ENCODE data around the gene A1CF. TPM values are rescaled to one million over a fixed set of nuclear protein-coding genes. Genes with fewer than 3 reads are reported as not detected.
A peak's percentile ranks its signal among the peaks of the same experiment; 100 is the strongest.

A1CF gene
- total RNA-seq, 6 experiments from 2014 or later, result 101 to 261 (median 171) TPM

DNA sequence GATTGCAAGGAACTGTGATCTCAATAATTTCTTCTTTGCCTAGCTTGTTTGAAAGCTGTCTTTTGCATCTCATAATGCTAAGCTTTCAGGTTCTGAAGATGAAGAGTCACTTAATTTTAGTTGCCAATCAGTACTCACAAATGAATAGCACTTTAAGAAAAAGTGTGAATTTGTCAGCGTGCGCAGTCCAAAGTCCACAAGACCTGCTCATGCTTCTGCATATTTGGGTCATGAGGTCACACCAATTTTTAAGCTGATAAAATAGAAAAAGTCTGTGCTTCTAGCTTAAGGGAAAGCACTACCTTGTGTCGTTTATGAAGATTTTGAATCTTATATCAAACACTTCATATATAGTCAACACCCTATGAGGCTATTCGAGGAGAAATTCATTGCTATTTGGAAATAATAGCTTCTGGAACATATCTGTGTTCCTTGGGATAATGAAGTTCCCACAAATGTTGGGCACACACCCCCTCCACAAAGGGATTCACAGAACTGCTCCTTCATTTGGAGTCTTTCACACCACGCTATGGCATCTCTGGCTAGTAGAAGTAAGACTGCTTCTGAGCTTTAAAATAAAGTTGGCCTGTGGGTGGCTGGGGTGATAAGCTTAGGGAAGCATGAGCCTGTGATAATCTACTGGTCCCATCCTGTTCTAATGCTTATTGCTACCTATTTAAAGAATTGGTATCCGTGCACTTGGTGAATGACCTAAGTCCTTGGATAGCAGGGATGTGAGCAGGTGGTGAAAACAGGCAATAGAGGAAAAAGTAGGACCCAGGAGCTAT is 33.3 kb downstream of the A1CF start:
- Histone ChIP-seq H3K27me3 (no peaks in the 10 kb centered on the region), H3K36me3 (peaks cover 0 to 4% (median 0%) of the 10 kb centered on the region in 4 donors), H3K4me3 (no peak overlapping the region), H3K27ac (peak overlapping the region in 1 of 3 donors; percentile 11), H3K9me3 (no peaks in the 10 kb centered on the region), H3K4me1 (peaks cover 0 to 45% (median 20%) of the 10 kb centered on the region in 4 donors)
- peak in 1 of 4 donors; percentile 14 for ATAC-seq
- intact Hi-C loops (cut with DNase I), result no loop called here
- DNase-seq, result no peak
- TF ChIP-seq, protein P1, sequence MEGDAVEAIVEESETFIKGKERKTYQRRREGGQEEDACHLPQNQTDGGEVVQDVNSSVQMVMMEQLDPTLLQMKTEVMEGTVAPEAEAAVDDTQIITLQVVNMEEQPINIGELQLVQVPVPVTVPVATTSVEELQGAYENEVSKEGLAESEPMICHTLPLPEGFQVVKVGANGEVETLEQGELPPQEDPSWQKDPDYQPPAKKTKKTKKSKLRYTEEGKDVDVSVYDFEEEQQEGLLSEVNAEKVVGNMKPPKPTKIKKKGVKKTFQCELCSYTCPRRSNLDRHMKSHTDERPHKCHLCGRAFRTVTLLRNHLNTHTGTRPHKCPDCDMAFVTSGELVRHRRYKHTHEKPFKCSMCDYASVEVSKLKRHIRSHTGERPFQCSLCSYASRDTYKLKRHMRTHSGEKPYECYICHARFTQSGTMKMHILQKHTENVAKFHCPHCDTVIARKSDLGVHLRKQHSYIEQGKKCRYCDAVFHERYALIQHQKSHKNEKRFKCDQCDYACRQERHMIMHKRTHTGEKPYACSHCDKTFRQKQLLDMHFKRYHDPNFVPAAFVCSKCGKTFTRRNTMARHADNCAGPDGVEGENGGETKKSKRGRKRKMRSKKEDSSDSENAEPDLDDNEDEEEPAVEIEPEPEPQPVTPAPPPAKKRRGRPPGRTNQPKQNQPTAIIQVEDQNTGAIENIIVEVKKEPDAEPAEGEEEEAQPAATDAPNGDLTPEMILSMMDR (IDR thresholded peaks at IDR 0.05), result no peak
- no peak for TF ChIP-seq POLR2A (IDR thresholded peaks at IDR 0.05)
- 52% methylated on average over 6 of the region's 6 CpGs for WGBS (ENCODE audit: insufficient coverage, low coverage, low lambda C conversion rate, missing lambda C conversion rate)

DNA sequence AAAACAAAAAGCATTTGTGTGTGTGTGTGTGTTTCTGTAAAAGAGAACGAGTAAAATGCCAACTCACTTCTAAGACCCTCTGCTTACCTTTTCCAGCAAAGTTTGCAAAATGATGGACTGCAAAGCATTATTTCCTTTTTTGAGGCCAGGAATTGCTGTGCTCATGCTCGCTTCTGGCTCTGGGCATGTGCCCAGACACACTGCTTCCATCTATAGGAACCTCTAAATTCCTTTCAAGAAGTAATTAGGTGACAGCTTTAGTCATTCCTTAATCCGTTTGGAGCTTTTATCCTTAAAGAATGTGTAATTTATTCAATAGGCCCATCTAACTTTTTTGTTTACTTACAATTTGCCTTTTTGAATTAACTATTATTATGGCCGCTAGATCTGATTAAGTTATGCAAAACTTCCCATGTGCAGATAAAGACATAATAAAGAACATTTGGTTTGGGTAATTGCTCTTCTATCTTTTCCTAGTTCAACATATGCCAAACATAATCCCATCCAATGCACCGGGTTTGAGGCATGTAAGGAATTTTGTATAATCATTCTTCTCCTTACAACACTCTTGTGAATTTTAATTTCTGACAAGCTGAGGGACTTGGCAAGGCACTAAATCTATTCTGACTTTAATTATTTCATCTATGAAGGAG is 34.7 kb downstream of the A1CF start:
- DNase-seq (no peak), ATAC-seq (no peak)
- no peaks in the 10 kb centered on the region for H3K27me3 ChIP-seq
- no peak for TF ChIP-seq POLR2A (IDR thresholded peaks at IDR 0.05)
- H3K4me1 ChIP-seq, result peaks cover 0 to 32% (median 14%) of the 10 kb centered on the region in 4 donors
- H3K27ac ChIP-seq, result no peak overlapping the region
- H3K9me3 ChIP-seq, result no peaks in the 10 kb centered on the region
- peaks cover 0 to 4% (median 0%) of the 10 kb centered on the region in 4 donors for H3K36me3 ChIP-seq
- intact Hi-C loops (cut with DNase I), result no loop called here
- no peak overlapping the region for H3K4me3 ChIP-seq
- WGBS (ENCODE audit: insufficient coverage, low coverage, low lambda C conversion rate, missing lambda C conversion rate), result 67% methylated on average over 4 of the region's 5 CpGs

DNA sequence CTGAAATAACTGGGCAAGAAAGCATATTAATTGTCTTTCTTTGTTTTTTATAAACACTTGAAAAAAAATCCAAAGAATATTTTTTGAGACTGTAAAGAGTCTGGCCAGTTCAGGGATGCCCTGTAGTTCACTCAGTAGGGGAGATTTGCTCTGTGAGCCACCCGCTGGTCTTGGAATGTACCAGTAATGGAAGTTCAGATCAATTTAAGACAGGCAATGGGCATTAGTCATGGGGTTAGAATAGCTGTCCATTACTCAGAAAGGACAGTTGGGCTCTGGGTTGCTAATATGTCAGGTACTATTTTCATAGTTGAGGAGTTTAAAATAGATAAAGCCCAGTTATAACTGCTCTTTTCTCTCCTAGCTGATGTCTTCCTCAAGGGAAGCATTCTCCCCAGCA is 38.7 kb downstream of the A1CF start:
- peak in 3 of 4 donors; percentile 19 to 36 (median 29) for ATAC-seq
- intact Hi-C loops (cut with DNase I), result no loop called here
- Histone ChIP-seq H3K27ac (no peak overlapping the region), H3K4me3 (no peak overlapping the region), H3K27me3 (no peaks in the 10 kb centered on the region), H3K9me3 (no peaks in the 10 kb centered on the region), H3K4me1 (no peaks in the 10 kb centered on the region), H3K36me3 (peaks cover 0 to 7% (median 2%) of the 10 kb centered on the region in 4 donors)
- DNase-seq, result no peak
- TF ChIP-seq, protein P1 (IDR thresholded peaks at IDR 0.05), result no peak
- TF ChIP-seq POLR2A (IDR thresholded peaks at IDR 0.05), result no peak
- 83% methylated on average over 1 of the region's 1 CpG for WGBS (ENCODE audit: insufficient coverage, low coverage, low lambda C conversion rate, missing lambda C conversion rate)

DNA sequence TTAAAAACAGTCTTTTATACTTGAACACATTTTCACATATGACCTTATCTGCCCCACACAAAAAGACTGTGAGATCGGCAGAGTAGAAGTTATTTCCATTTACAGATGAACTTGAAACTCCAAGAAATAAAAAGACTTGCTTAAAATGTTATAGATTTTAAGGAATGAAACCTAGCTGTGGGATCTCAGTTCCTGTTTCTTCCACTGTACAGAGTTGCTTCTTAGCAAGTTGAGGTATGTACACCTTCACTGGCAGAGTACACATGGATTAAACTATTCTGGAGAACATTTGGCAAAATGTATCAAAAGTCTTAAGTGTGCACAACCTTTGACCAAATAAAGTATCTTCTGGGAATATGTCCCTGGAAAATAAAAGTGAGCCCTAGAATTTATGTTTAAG is 48.3 kb downstream of the A1CF start:
- no peaks in the 10 kb centered on the region for H3K9me3 ChIP-seq
- WGBS (ENCODE audit: insufficient coverage, low coverage, low lambda C conversion rate, missing lambda C conversion rate), result 92% methylated on average over 1 of the region's 1 CpG
- DNase-seq (no peak), ATAC-seq (no peak)
- H3K4me3 ChIP-seq, result no peak overlapping the region
- H3K4me1 ChIP-seq, result peaks cover 0 to 39% (median 10%) of the 10 kb centered on the region in 4 donors
- TF ChIP-seq, protein P1 (IDR thresholded peaks at IDR 0.05), result no peak
- TF ChIP-seq POLR2A (IDR thresholded peaks at IDR 0.05), result no peak
- intact Hi-C loops (cut with DNase I), result no loop called here
- no peaks in the 10 kb centered on the region for H3K27me3 ChIP-seq
- peaks cover 0 to 35% (median 3%) of the 10 kb centered on the region in 4 donors for H3K36me3 ChIP-seq
- no peak overlapping the region for H3K27ac ChIP-seq

All from right lobe of liver (tissue), 6 donors.